BLaER1 treated with 17β-estradiol and CSF1 and Interleukin-3, amounts not matched to agents 10 nM and 100 nM (cell line): ENCODE data around the gene TRIM47.

ENCODE experiments used
- H3K27ac ChIP-seq, 11 experiments: shearing (Covaris generic); formaldehyde crosslinking; 2 replicates each; pipeline ENCODE4 v1.8.1; 2022
- H3K27me3 ChIP-seq, 11 experiments: shearing (Covaris generic); formaldehyde crosslinking; 2 replicates each; pipeline ENCODE4 v1.8.1; 2022
- H3K36me3 ChIP-seq, 11 experiments: shearing (Covaris generic); formaldehyde crosslinking; 2 replicates each; pipeline ENCODE4 v1.8.1; 2022
- H3K4me1 ChIP-seq, 10 experiments: shearing (Covaris generic); formaldehyde crosslinking; 2 replicates each; pipeline ENCODE4 v1.8.1; 2022
- H3K4me2 ChIP-seq, 11 experiments: shearing (Covaris generic); formaldehyde crosslinking; 2 replicates each; pipeline ENCODE4 v1.8.1; 2022
- H3K4me3 ChIP-seq, 10 experiments: shearing (Covaris generic); formaldehyde crosslinking; 2 replicates each; pipeline ENCODE4 v1.8.1; 2022
- H3K9ac ChIP-seq, 11 experiments: shearing (Covaris generic); formaldehyde crosslinking; 2 replicates each; pipeline ENCODE4 v1.8.1; 2022
- H3K9me3 ChIP-seq, 11 experiments: shearing (Covaris generic); formaldehyde crosslinking; replicated peaks in 1 of 11; 2 replicates each; pipeline ENCODE4 v1.8.1; 2022
- H4K20me1 ChIP-seq, 11 experiments: shearing (Covaris generic); formaldehyde crosslinking; 2 replicates each; pipeline ENCODE4 v1.8.1; 2022
- Cebpa-rat ChIP-seq, 11 experiments: shearing (Covaris generic); IDR thresholded peaks; 2 replicates each; pipeline ENCODE4 v1.8.1; 2022

TRIM47 gene

GRCh38 chr17:75845933-75846691 lies 32.3 kb downstream of the TRIM47 start:
- peaks cover 49 to 69% (median 57%) of the 10 kb centered on the region in 11 experiments for H3K36me3 ChIP-seq
- TF ChIP-seq Cebpa-rat (IDR thresholded peaks at IDR 0.05), result no peak
- peak overlapping the region; percentile 88 to 99 (median 97) for H3K4me2 ChIP-seq
- peak overlapping the region in 6 of 10 experiments; percentile 17 to 69 (median 30); a peak in 8 of 20 replicates for H3K4me3 ChIP-seq
- H3K27me3 ChIP-seq, result no peaks in the 10 kb centered on the region
- peak overlapping the region; percentile 76 to 94 (median 90) for H3K9ac ChIP-seq
- H3K9me3 ChIP-seq, result no peaks in the 10 kb centered on the region
- H3K27ac ChIP-seq, result peak overlapping the region; percentile 69 to 95 (median 94)
- H4K20me1 ChIP-seq, result peaks cover 0 to 40% (median 0%) of the 10 kb centered on the region in 11 experiments; a peak in 7 of 22 replicates
- peaks cover 36 to 68% (median 65%) of the 10 kb centered on the region in 10 experiments for H3K4me1 ChIP-seq

GRCh38 chr17:75845058-75845711 lies 33.2 kb downstream of the TRIM47 start:
- H3K36me3 ChIP-seq, result peaks cover 46 to 69% (median 57%) of the 10 kb centered on the region in 11 experiments
- H3K9ac ChIP-seq, result peak overlapping the region; percentile 76 to 94 (median 90)
- peaks cover 36 to 75% (median 66%) of the 10 kb centered on the region in 10 experiments for H3K4me1 ChIP-seq
- no peaks in the 10 kb centered on the region for H3K27me3 ChIP-seq
- H4K20me1 ChIP-seq, result peaks cover 0 to 32% (median 0%) of the 10 kb centered on the region in 11 experiments; a peak in 8 of 22 replicates
- no peak for TF ChIP-seq Cebpa-rat (IDR thresholded peaks at IDR 0.05)
- H3K27ac ChIP-seq, result peak overlapping the region; percentile 85 to 95 (median 94)
- H3K9me3 ChIP-seq, result no peaks in the 10 kb centered on the region
- H3K4me3 ChIP-seq, result peak overlapping the region in 9 of 10 experiments; percentile 42 to 80 (median 72); a peak in 15 of 20 replicates
- peak overlapping the region; percentile 88 to 99 (median 97) for H3K4me2 ChIP-seq

- peak overlapping the region; percentile 85 to 95 (median 94) for H3K27ac ChIP-seq
- H3K9ac ChIP-seq, result peak overlapping the region; percentile 87 to 95 (median 91)
- peaks cover 36 to 81% (median 71%) of the 10 kb centered on the region in 10 experiments for H3K4me1 ChIP-seq
These were observed 33.8 kb downstream of the TRIM47 start for GRCh38 chr17:75844530-75845057.

GRCh38 chr17:75843577-75844529 lies 34.5 kb downstream of the TRIM47 start, which contains the start of gene UNC13D:
UNC13D (minus strand) TSS chr17:75844404; CDS start chr17:75844337, 67 bp downstream.
- peaks cover 44 to 69% (median 57%) of the 10 kb centered on the region in 11 experiments for H3K36me3 ChIP-seq
- H3K4me3 ChIP-seq, result peak within 1 kb of the TSS; percentile 68 to 80 (median 72)
- H3K4me2 ChIP-seq, result peak within 1 kb of the TSS; percentile 88 to 99 (median 97)
- H3K9me3 ChIP-seq, result no peaks in the 10 kb centered on the region
- peaks cover 36 to 77% (median 69%) of the 10 kb centered on the region in 10 experiments for H3K4me1 ChIP-seq
- H3K9ac ChIP-seq, result peak within 1 kb of the TSS; percentile 87 to 95 (median 91)
- H3K27me3 ChIP-seq, result no peaks in the 10 kb centered on the region
- H3K27ac ChIP-seq, result peak within 1 kb of the TSS; percentile 85 to 95 (median 94)
- peak in 7 of 11 experiments; percentile 43 to 85 (median 57); a peak in 6 of 22 replicates for TF ChIP-seq Cebpa-rat (IDR thresholded peaks at IDR 0.05)
- H4K20me1 ChIP-seq, result peaks cover 0 to 25% (median 0%) of the 10 kb centered on the region in 11 experiments; a peak in 8 of 22 replicates

More at GRCh38 chr17:75844530-75845057, 33.8 kb downstream of the TRIM47 start:
- Histone ChIP-seq H3K4me2 (peak overlapping the region; percentile 88 to 99 (median 97)), H3K9me3 (no peaks in the 10 kb centered on the region), H3K4me3 (peak overlapping the region; percentile 68 to 80 (median 72)), H3K36me3 (peaks cover 47 to 69% (median 57%) of the 10 kb centered on the region in 11 experiments), H4K20me1 (peaks cover 0 to 29% (median 0%) of the 10 kb centered on the region in 11 experiments; a peak in 8 of 22 replicates), H3K27me3 (no peaks in the 10 kb centered on the region)
- 0 out of 22 replicates have a peak, but pooled peaks of 1 of the 11 experiments have one; percentile 2 for TF ChIP-seq Cebpa-rat (IDR thresholded peaks at IDR 0.05)

- peaks cover 41 to 79% (median 70%) of the 10 kb centered on the region in 10 experiments for H3K4me1 ChIP-seq
- peaks cover 43 to 69% (median 57%) of the 10 kb centered on the region in 11 experiments for H3K36me3 ChIP-seq
- peak overlapping the region; percentile 85 to 95 (median 94); a peak in 21 of 22 replicates for H3K27ac ChIP-seq
- peaks cover 0 to 24% (median 0%) of the 10 kb centered on the region in 11 experiments; a peak in 11 of 22 replicates for H4K20me1 ChIP-seq
- no peaks in the 10 kb centered on the region for H3K27me3 ChIP-seq
- H3K9me3 ChIP-seq, result no peaks in the 10 kb centered on the region
- peak overlapping the region; percentile 87 to 95 (median 91) for H3K9ac ChIP-seq
- no peak for TF ChIP-seq Cebpa-rat (IDR thresholded peaks at IDR 0.05)
- H3K4me3 ChIP-seq, result peak overlapping the region; percentile 68 to 80 (median 72)
- H3K4me2 ChIP-seq, result peak overlapping the region; percentile 88 to 99 (median 97)
These were observed 35.3 kb downstream of the TRIM47 start for GRCh38 chr17:75842963-75843576.

- Histone ChIP-seq H4K20me1 (peaks cover 0 to 30% (median 0%) of the 10 kb centered on the region in 11 experiments; a peak in 11 of 22 replicates), H3K4me1 (peaks cover 48 to 83% (median 73%) of the 10 kb centered on the region in 10 experiments), H3K9ac (peak overlapping the region; percentile 87 to 95 (median 91); a peak in 21 of 22 replicates), H3K4me2 (peak overlapping the region; percentile 88 to 99 (median 97)), H3K9me3 (no peaks in the 10 kb centered on the region), H3K27me3 (no peaks in the 10 kb centered on the region), H3K27ac (peak overlapping the region in 9 of 11 experiments; percentile 22 to 95 (median 94); a peak in 16 of 22 replicates), H3K4me3 (peak overlapping the region in 8 of 10 experiments; percentile 68 to 80 (median 75); a peak in 12 of 20 replicates), H3K36me3 (peaks cover 36 to 69% (median 57%) of the 10 kb centered on the region in 11 experiments)
- no peak for TF ChIP-seq Cebpa-rat (IDR thresholded peaks at IDR 0.05)
These were observed 36.0 kb downstream of the TRIM47 start for GRCh38 chr17:75842411-75842810.

GRCh38 chr17:75840799-75841164 lies 37.6 kb downstream of the TRIM47 start:
- H3K4me3 ChIP-seq, result no peak overlapping the region
- no peaks in the 10 kb centered on the region for H3K9me3 ChIP-seq
- TF ChIP-seq Cebpa-rat (IDR thresholded peaks at IDR 0.05), result no peak
- peak overlapping the region in 2 of 11 experiments; percentile 19 to 24; a peak in 1 of 22 replicates for H3K4me2 ChIP-seq
- peaks cover 33 to 69% (median 58%) of the 10 kb centered on the region in 11 experiments for H3K36me3 ChIP-seq
- peaks cover 0 to 45% (median 7%) of the 10 kb centered on the region in 11 experiments; a peak in 14 of 22 replicates for H4K20me1 ChIP-seq
- no peaks in the 10 kb centered on the region for H3K27me3 ChIP-seq
- no peak overlapping the region for H3K27ac ChIP-seq
- H3K4me1 ChIP-seq, result peaks cover 48 to 83% (median 72%) of the 10 kb centered on the region in 10 experiments
- peak overlapping the region in 2 of 11 experiments; percentile 19 to 23; a peak in 2 of 22 replicates for H3K9ac ChIP-seq
